Mucosa of gallbladder (tissue), 1 donor: ENCODE data around the gene CPNE1. TPM values are rescaled to one million over a fixed set of nuclear protein-coding genes. Genes with fewer than 3 reads are reported as not detected.

ENCODE experiments used
- DNase-seq: peaks from one replicate; pipeline ENCODE4 v3.0.0-alpha.2; 2020; ENCODE audit warnings: low spot score
- total RNA-seq: library from RNA; stranded (reverse); gene quantifications from one replicate; pipeline ENCODE4 v1.2.1, GENCODE V29; 2021
- donor health status: DM: no; HTN: no; CAD: no.

The CPNE1 gene
- total RNA-seq, 1 donor from 2014 or later, result 195 TPM

DNA sequence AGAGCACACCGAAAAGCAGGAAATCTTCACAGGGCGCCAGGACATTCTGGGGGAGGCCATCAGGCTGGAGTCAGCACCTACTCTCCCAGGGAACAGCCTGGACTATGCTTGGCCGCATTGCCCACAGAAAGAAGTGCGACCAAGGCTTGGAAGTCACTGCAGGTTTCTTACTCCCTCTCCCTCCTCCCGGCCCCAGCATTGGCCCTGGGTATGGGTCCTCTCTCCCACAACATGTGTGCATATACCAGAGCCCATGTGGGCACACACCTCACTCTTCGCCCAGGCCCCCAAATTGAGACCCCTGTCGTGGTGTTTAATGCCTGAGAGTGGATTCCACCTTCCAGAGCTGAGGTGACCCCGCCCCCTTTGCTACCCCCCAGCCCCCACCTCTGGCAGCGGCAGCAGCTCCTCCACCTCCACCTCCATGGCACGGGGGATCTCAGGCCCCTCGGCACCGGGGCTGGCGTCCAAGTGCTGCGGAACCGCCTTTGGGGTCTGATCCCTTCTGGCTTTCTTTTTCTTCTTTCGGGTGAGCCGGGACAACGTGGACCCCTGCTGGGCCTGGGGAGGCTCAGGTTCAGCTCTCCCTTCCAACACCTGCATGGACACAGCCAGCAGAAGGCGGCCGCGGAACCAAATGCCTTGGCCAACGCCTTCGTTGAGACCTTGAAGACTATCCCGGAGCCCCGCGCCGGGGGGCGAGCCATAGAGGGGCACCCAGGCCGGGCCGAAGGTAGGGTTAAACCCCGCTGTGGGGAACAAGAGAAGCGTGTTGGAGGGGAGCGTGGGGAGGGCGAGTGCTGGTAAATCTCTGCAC, 64.3 kb downstream of the CPNE1 start:
- no peak for DNase-seq

DNA sequence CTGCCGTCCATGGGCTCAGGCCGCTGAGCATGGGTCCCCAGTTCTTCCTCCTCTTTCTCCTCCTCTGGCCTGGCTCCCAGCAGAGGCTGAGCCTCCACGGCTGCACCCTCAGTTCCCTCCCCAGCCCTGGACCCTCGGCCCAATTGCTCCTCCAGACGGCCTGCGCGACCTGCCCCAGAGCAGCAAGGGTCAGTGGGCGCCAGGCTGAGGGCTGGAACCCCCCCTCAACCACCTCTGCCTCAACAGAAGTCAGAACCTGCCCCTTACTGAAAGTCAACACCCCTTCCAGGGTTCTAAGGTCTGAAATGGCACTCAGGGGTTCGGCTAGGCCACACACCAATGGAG, 65.0 kb downstream of the CPNE1 start:
- no peak for DNase-seq

DNA sequence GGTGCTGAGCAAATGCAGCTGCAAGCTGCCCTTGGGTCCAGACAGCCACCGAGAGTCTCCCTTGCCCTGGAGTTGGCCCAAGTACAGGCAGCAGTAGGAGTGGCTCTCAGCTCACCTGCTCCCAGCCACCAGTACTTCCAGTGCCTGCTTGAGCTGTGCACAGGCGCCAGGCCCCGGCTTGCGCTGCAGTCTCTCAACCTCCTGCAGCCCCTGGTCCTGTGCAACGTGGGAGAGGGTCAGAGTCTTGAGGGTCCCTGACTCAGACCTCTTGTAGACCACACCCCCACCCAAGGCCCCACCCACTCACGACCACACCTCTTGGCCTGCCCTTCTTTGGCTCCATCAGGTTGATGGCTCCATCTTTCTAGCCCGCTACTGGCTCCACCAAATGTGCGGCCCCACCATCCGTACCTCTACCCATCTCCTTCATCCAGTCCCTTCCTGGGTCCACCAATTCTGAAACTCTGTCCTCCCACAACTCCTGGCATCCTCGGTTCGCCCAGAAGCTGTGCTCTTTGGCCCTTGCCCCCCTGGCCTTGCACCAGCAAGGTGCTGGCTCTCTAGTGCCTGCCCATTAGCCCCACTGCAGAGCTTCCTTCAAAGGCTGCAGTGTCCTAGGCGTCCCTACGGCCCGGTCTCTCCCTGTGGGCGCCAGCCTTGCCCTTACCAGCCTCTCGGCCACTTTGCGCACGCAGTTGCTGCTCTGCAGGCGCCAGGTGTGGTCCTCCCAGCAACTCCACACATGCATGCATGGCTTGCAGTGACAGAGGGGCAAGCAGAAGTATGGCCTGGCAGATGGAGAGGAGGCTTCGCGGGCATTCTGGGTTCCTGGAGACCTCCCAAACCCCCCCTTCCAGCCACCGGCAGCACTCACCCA, 65.6 kb downstream of the CPNE1 start:
- no peak for DNase-seq

DNA sequence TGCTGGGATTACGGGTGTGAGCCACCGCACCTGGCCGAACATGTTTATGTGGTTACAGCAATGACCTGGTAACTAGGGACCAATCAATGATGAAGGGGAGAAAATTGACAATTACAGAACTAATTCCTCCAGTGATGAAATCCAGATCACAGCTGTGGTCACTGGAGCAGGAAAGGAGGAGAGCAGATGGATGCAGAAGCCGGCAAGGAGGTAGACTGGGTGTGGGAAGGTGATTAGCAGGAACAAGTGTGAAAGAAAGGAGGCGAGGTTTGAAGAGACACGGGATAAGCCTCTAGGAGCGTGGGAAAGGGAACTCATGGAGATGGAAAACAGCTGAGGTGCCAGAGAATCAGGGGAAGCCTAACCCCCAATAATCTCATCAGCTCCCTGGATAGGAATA, 66.2 kb downstream of the CPNE1 start:
- DNase-seq, result no peak

DNA sequence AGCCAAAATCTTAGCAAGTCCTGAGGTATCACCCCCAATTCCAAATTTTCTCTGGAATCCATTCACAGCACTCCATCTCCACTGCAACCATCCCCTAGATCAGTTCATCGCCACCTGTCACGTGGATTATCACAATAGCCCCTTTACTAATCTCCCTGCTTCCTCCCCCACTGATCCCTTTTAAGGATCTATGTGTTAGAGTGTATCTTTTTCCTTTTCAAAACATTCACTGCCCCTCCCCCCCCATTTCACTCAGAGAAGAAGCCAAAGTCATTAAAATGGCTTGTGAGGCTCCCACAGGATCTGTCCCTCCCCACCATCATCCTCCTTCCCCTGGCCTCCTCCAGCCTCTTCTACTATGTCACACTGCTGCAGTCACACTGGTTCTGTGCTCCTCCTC, 67.5 kb downstream of the CPNE1 start:
- no peak for DNase-seq

DNA sequence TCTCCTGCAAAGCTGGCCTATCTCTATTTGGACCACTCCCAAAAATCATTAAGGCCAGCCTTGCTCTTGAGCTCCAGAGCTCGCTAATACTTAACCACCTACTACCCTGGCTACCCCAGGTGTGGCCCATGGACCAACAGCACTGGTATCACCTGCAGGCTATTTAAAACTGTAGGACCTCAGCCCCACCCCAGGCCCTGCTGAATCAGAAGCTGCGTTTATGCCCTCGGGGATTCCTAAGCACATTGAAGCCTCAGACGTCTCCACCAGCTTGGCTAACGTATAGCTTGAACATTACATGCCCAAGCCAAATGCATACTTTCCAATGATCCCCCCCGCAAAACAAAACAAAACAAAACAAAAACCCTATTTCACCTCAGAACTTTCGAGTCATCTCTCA, 68.8 kb downstream of the CPNE1 start:
- no peak for DNase-seq

DNA sequence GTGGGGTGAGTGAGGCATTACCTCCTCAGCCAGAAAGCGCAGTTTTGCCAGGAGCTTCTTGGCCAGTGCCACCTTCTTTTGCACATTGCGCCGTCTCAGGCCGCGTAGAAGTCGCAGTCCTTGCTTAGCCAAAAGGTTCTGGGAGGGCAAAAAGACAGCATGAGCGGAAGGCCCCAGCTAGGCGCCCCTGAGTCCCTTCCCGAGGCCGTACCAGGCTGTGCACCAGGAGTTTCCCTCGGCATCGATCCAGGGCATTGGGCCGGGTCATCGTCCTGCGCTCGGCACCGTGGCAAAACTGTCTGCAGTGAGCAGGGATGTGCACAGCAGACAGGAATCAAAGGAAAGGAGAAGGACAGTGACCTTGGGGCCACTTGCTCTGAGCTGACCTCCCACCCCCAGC, 69.2 kb downstream of the CPNE1 start:
- DNase-seq, result no peak

DNA sequence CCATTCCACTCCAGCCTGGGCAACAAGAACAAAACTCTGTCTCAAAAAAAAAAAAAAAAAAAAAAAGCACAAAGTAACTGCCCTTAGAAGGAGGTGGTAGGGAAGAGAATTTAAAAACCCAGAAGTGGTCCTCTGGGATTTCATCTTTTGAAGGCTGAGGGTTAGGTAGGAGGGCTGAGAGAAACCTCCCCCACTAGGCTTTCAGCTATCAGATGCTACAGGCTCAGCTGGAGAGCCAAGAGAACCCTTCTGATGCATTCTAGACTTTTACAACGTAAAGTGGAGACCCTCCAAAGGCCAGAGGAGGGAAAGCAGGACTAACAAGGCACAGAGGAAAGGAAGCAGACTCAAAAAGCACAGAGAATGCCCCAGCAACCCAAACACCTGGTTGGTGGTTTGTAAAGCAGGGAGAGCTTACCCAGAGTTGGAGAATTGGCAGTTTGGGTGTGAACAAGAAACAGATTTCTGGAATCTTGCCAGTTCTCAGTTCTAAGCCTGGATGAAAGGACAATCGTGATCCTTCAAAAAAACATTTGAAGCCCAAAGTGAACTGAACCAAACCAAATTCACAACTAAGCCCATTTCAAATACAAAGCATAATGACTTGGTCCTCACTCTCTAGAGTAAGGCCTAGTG, 72.2 kb downstream of the CPNE1 start:
- no peak for DNase-seq

DNA sequence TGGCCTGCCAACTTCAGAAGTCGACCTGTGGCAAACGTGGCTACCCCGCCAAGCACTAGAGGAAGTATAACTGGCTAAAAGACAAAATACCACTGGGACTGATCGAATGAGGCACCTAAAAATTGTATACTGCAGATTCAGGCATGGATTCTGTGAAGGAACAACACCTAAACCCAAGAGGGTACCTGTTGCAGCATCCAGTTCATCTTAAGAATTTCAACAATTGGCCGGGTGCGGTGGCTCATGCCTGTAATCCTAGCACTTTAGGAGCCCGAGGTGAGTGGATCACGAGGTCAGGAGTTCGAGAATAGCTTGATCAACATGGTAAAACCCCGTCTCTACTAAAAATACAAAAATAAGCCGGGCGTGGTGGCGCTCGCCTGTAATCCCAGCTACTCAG, 76.3 kb downstream of the CPNE1 start:
- DNase-seq, result no peak

DNA sequence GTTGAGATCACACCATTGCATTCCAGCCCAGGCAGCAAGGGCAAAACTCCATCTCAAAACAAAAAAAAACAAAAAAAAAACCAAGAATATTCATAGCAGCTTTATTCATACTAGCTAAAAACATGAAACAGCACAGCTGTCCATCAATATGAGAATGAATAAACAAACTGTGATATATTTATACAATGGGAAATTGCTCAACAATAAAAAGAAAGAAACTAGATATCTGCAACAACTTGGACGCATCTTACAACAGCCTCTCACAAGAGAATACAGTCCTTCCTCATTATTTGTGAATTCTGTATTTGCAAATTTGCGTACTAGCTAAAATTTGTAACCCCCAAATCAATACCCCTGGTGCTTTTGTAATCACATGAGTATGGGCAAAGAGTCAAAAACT, 77.3 kb downstream of the CPNE1 start:
- no peak for DNase-seq

DNA sequence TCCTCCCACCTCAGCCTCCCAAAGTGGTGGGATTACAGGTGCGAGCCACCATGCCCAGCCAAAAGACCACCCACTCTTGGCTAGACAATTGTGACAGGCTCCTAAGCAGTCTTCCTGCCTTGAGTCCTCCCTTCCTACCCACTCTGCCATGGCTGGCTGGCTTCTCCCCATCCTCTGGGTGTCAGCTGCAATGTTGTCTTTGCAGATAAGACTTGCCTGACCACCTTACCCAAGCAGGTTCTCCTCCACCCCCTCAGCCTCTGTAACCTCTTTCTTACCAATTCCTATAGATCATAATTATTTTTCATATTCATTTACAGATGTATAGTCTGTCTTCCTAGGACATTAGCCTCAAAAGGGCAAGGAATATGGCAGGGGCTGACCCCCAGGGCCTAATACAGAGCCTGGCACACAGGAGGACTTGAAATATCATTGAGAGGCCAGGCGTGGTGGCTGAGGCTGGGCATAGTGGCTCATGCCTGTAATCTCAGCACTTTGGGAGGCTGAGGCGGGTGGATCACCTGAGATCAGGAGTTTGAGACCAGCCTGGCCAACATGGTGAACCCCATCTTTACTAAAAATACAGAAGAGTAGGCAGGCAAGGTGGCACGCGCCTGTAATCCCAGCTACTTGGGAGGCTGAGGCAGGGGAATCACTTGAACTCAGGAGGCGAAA, 77.8 kb downstream of the CPNE1 start:
- no peak for DNase-seq

DNA sequence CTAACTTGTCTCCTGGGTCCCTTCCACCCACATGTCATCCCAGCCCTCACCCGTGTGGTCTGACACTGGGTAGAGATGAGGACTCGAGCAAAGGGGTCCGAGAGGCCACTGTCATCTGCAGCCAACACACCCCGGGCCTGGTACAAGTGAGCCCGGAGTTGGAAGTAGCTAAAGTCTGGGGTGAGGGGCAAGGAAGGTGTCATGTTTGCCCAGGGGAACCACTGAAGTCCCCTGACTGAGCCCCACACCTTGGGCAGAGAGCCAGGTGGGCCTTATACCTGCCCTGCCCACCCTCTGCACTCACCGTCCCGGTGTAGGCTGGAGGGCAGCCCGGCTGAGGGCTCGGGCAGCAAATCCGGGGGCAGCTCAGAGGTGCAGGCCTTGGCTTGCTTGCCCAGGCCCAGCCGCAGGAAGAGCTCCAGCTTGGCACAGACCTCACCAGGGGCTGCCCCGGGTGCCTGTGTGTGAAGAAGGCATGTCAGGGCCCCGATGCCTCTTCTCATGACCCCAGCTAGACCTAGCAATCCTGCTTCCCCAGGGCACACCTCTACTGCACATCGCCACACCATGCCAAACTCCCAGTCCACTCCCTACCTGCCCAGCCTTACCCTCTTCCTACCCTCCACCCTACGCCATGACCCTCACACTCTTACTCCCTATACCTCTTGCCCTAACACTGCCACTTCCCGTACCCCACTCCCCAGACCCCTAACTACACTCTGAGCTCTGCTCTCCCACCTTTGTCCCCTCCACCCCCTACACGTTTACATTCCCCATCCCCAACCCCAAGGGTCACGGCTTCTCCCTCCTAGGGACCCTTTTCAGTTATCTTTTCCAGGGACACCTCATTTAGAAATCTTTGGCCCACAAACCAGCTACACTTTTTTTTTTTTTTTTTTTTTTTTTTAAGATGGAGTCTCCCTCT, 80.8 kb downstream of the CPNE1 start:
- no peak for DNase-seq

DNA sequence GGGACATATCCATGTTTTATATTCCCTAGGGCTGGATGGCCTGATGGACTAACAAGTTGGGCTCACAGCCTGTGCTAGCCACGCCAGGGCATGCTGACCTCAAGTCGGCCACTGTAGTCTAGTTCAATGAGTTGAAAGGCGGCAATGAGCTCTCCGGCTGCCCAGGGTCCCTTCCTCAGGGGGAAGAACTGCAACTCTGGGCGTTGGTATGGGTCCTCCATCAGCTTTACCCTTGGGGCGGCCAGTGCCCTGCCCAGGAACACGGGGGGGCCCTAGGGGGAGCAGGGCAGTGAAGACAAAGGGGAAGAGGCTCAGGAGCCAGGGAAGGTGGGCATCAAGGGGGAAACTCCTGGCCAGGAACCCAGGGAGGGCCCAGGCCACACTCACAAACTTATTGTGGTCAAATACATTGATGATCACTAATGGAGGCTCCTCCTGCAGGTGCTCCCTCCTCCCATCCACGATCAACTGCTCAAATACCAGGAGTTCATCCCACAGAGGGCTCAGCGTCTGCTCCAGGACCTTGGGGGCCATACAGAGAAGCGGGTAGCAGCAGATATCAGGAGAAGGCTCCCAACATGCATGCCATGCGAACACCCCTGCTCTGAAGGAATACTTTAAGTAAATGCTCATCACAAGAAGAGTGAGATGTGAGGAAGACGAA, 81.8 kb downstream of the CPNE1 start:
- DNase-seq, result no peak

DNA sequence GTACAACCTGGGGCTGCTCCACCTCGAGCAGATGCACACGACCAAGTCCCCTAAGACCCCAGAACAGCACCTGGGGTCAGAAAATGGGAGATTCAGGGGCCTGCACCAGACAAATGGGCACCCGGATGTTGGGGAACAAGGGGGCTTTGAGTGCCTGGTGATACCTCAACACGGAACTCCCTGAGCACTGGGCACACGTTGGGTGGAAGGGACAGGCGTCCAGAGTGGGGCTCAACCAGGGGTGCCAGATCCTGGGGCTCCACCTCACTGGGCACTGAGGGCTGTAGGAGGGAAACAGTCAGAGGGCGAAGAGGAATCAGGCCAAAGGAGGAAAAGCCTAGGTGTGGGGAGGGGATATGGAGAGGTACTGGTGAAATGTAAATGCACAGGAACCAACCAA, 82.6 kb downstream of the CPNE1 start:
- DNase-seq, result no peak

DNA sequence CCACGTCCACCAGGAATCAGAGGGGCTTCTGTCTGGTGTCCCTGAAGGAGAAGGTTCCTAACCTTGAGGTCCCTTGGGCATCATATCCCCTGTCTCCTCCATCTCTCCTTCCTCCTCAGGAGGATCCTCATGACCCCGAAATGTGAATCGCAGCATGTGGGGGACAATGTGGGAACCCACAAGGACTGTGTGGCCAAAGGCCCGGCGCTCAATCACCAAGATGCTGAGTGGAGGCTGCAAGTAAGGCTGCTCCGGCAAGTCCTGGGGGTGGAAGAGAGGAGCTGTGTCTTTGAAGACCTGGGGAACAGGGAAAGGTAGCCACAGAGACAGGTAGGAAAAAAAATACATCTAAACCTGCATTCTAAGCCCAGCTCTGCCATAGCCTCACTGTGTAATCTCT, 85.5 kb downstream of the CPNE1 start:
- no peak for DNase-seq

DNA sequence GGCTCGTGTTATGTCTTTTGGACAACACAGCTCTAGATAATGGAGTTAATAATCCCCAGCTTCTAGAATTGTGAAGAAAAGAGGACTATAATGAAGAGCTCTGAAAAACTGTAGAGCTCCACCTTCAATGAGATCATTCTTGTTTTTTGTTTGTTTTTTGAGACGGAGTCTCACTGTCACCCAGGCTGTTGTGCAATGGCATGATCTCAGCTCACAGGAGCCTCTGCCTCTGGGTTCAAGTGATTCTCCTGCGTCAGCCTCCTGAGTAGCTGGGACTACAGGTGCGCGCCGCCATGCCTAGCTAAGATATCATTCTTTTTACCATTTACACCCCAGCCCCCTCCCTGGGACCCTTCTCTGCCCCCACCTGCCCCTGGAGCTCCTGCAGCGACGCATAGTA, 86.2 kb downstream of the CPNE1 start:
- no peak for DNase-seq

DNA sequence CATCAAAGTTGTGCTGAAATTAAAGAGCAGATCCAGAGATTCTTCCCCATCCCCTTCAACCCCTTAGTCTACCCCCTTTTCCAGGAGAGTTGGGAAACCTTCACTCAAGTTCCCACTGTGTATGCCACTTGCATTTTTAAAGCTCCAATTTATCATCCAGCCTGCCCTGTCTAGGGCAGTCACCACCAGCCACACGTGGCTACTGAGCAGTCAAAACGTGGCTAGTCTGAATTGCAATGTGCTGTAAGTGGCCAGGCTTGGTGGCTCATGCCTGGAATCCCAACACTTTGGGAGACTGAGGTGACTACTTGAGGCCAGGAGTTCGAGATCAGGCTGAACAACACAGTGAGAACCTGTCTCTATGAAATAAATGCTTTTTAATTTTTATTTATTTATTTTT, 87.9 kb downstream of the CPNE1 start:
- DNase-seq, result no peak
